Neutrophil (primary cell): ENCODE measurements around the gene SH2D2A.

Experiments used
- H3K27ac ChIP-seq: fragments of 200-600 bp; sonication (generic); 2 replicates; pipeline ENCODE4 v1.5.1; 2016; ENCODE audit warnings: mild to moderate bottlenecking, moderate library complexity
- H3K27me3 ChIP-seq: fragments of 200-600 bp; sonication (generic); 2 replicates; pipeline ENCODE4 v1.6.0; 2016; ENCODE audit warnings: mild to moderate bottlenecking
- H3K36me3 ChIP-seq: fragments of 200-600 bp; sonication (generic); 2 replicates; pipeline ENCODE4 v1.5.1; 2017
- H3K4me1 ChIP-seq, 2 experiments: fragments of 200-600 bp in 1 of 2; sonication (generic) in 1 of 2; 1 replicate in 1 of 2; 2 replicates in 1 of 2; pipeline versions ENCODE4 v1.5.1 to v1.6.1; 2013 to 2016; ENCODE audit warnings: low read depth in 1 of 2, low read length in 1 of 2, mild to moderate bottlenecking in 1 of 2, moderate library complexity in 1 of 2; ENCODE audit not compliant: control insufficient read depth in 1 of 2, insufficient read depth in 1 of 2
- H3K4me3 ChIP-seq, 2 experiments: fragments of 200-600 bp in 1 of 2; sonication (generic) in 1 of 2; 1 replicate in 1 of 2; 2 replicates in 1 of 2; pipeline ENCODE4 v1.5.1; 2013 to 2016; ENCODE audit warnings: low read depth in 1 of 2, low read length in 1 of 2, mild to moderate bottlenecking in 1 of 2, moderate library complexity in 1 of 2
- H3K9me3 ChIP-seq: fragments of 200-600 bp; sonication (generic); 2 replicates; pipeline ENCODE4 v1.5.1; 2016
- CTCF ChIP-seq: fragments of 200-600 bp; sonication (generic); IDR thresholded peaks from 2 replicates; pipeline ENCODE4 v1.5.1; 2016; ENCODE audit warnings: antibody characterized with exemption

SH2D2A gene

GRCh38 chr1:156797212-156797871 is 19.3 kb downstream of the SH2D2A start:
- Histone ChIP-seq H3K36me3 (peaks cover 100% of the 10 kb centered on the region), H3K4me1 (no peaks in the 10 kb centered on the region), H3K4me3 (no peak overlapping the region), H3K27me3 (no peaks in the 10 kb centered on the region), H3K9me3 (no peaks in the 10 kb centered on the region), H3K27ac (no peak overlapping the region)
- no peak for TF ChIP-seq CTCF

GRCh38 chr1:156796340-156797097 is 20.1 kb downstream of the SH2D2A start:
- TF ChIP-seq CTCF, result no peak
- Histone ChIP-seq H3K27me3 (no peaks in the 10 kb centered on the region), H3K4me3 (no peak overlapping the region), H3K4me1 (peaks cover 2 to 3% of the 10 kb centered on the region in 2 experiments), H3K27ac (no peak overlapping the region), H3K9me3 (no peaks in the 10 kb centered on the region), H3K36me3 (peaks cover 98% of the 10 kb centered on the region)

GRCh38 chr1:156795787-156796186 is 20.9 kb downstream of the SH2D2A start:
- Histone ChIP-seq H3K4me1 (peaks cover 7% of the 10 kb centered on the region in 2 experiments), H3K9me3 (no peaks in the 10 kb centered on the region), H3K4me3 (no peak overlapping the region), H3K36me3 (peaks cover 98% of the 10 kb centered on the region), H3K27ac (no peak overlapping the region), H3K27me3 (no peaks in the 10 kb centered on the region)
- no peak for TF ChIP-seq CTCF

GRCh38 chr1:156795374-156795733 is 21.3 kb downstream of the SH2D2A start:
- Histone ChIP-seq H3K4me1 (peaks cover 7% of the 10 kb centered on the region in 2 experiments), H3K27ac (no peak overlapping the region), H3K27me3 (no peaks in the 10 kb centered on the region), H3K4me3 (no peak overlapping the region), H3K36me3 (peaks cover 97% of the 10 kb centered on the region), H3K9me3 (no peaks in the 10 kb centered on the region)
- no peak for TF ChIP-seq CTCF

- Histone ChIP-seq H3K27ac (no peak overlapping the region), H3K4me1 (peaks cover 7% of the 10 kb centered on the region in 2 experiments), H3K9me3 (no peaks in the 10 kb centered on the region), H3K27me3 (no peaks in the 10 kb centered on the region), H3K4me3 (no peak overlapping the region), H3K36me3 (peaks cover 97% of the 10 kb centered on the region)
- TF ChIP-seq CTCF, result no peak
These were observed 21.9 kb downstream of the SH2D2A start for GRCh38 chr1:156794506-156795373.
